DMS53 treated with DMSO at 0.1 percent for 48 hours (cell line): ENCODE data around the gene DDX21.
"Not testable (repeated sequence)": the region's sequence is repeated elsewhere in the genome, so short reads cannot be mapped to it uniquely, and the experiment has no call there.

Experiments used
- DNase-seq: peaks from one replicate; lab custom pipeline; 2025; ENCODE audit not compliant: unreplicated experiment; lab: John Stamatoyannopoulos, UW

DDX21 gene

GRCh38 chr10:68987611-68988010, 31.6 kb downstream of the DDX21 start:
- DNase-seq: peak; percentile 5

- DNase-seq: peak; percentile 97
Measured at GRCh38 chr10:68988530-68989316, 32.8 kb downstream of the DDX21 start, which contains the start of gene KIFBP. TSS of gene KIFBP (plus strand) at chr10:68988803. CDS start at chr10:68988833, 30 bp downstream.

GRCh38 chr10:68989317-68989990, 33.5 kb downstream of the DDX21 start:
- no peak for DNase-seq

- no peak for DNase-seq
Measured at GRCh38 chr10:68992636-68993440, 36.9 kb downstream of the DDX21 start.

- DNase-seq: no peak
Measured at GRCh38 chr10:68997211-68997610, 41.2 kb downstream of the DDX21 start.

GRCh38 chr10:69004821-69005220, 48.9 kb downstream of the DDX21 start:
- DNase-seq: no peak

- no peak for DNase-seq
Measured at GRCh38 chr10:69005704-69006485, 49.9 kb downstream of the DDX21 start.

GRCh38 chr10:69007260-69007659, 51.3 kb downstream of the DDX21 start:
- no peak for DNase-seq

- DNase-seq: no peak
Measured at GRCh38 chr10:69009360-69009759, 53.4 kb downstream of the DDX21 start.

- no peak for DNase-seq
Measured at GRCh38 chr10:69010151-69010640, 54.2 kb downstream of the DDX21 start.

GRCh38 chr10:69012778-69013177, 56.8 kb downstream of the DDX21 start:
- not testable (repeated sequence) for DNase-seq

GRCh38 chr10:69014171-69014570, 58.2 kb downstream of the DDX21 start:
- DNase-seq: no peak

GRCh38 chr10:69018613-69019012, 62.6 kb downstream of the DDX21 start:
- no peak for DNase-seq

GRCh38 chr10:69022611-69023010, 66.6 kb downstream of the DDX21 start:
- DNase-seq: no peak

GRCh38 chr10:69025370-69025896, 69.5 kb downstream of the DDX21 start:
- no peak for DNase-seq

- no peak for DNase-seq
Measured at GRCh38 chr10:69033256-69033655, 77.3 kb downstream of the DDX21 start.
